GM23338 (cell line): ENCODE data around the gene HJURP.

ENCODE experiments used
- CREB1 ChIP-seq: fragments of 250-450 bp; sonication (Bioruptor Pico); IDR thresholded peaks from 2 replicates; pipeline ENCODE4 v1.5.0; 2020; ENCODE audit warnings: low read depth, mild to moderate bottlenecking, moderate library complexity
- CTCF ChIP-seq, 2 experiments: fragments of 200-600 bp in 1 of 2; sonication (generic) in 1 of 2; conservative IDR thresholded peaks; 2 replicates each; pipeline versions ENCODE4 v1.5.1 to v1.6.1; 2016 to 2017; ENCODE audit warnings: antibody characterized with exemption in 2 of 2, low read depth in 2 of 2, mild to moderate bottlenecking in 2 of 2, moderate library complexity in 1 of 2
- ETS1 ChIP-seq: IDR thresholded peaks from 2 replicates; pipeline ENCODE4 v1.6.1; 2016; ENCODE audit warnings: antibody characterized with exemption
- EZH2 ChIP-seq: fragments of 200-600 bp; sonication (generic); IDR thresholded peaks from one replicate; pipeline ENCODE4 v1.8.0; 2017; ENCODE audit warnings: antibody characterized with exemption, mild to moderate bottlenecking, low read depth; ENCODE audit not compliant: unreplicated experiment
- EZH2phosphoT487 ChIP-seq: fragments of 200-600 bp; sonication (generic); IDR thresholded peaks from one replicate; pipeline ENCODE4 v1.8.1; 2018; ENCODE audit warnings: antibody characterized with exemption; ENCODE audit not compliant: unreplicated experiment
- JUNB ChIP-seq: IDR thresholded peaks from one replicate; pipeline ENCODE4 v1.6.1; 2016; ENCODE audit warnings: antibody characterized with exemption; ENCODE audit not compliant: unreplicated experiment
- NANOG ChIP-seq: IDR thresholded peaks from 2 replicates; pipeline ENCODE4 v1.6.1; 2016; ENCODE audit warnings: antibody characterized with exemption, borderline replicate concordance
- POLR2AphosphoS5 ChIP-seq: IDR thresholded peaks from 2 replicates; pipeline ENCODE4 v1.6.1; 2016; ENCODE audit warnings: antibody characterized with exemption, low read depth
- REST ChIP-seq: IDR thresholded peaks from one replicate; pipeline ENCODE4 v1.6.1; 2018; ENCODE audit warnings: antibody characterized with exemption; ENCODE audit not compliant: unreplicated experiment
- STAT1 ChIP-seq: IDR thresholded peaks from one replicate; pipeline ENCODE4 v1.6.1; 2016; ENCODE audit warnings: antibody characterized with exemption; ENCODE audit not compliant: unreplicated experiment

- TF ChIP-seq CTCF (conservative IDR thresholded peaks at IDR 0.05; ENCODE audit: low read depth in 2 of 2) (no peak), POLR2AphosphoS5 (no peak), REST (no peak), NANOG (no peak), JUNB (no peak), STAT1 (no peak), EZH2 (no peak), ETS1 (no peak), CREB1 (CRISPR knock-in tag) (no peak), EZH2phosphoT487 (no peak)
Measured at GRCh38 chr2:233850745-233851144, 3.6 kb downstream of the HJURP start.
